ENCODE results near the gene G3BP2.

DNA sequence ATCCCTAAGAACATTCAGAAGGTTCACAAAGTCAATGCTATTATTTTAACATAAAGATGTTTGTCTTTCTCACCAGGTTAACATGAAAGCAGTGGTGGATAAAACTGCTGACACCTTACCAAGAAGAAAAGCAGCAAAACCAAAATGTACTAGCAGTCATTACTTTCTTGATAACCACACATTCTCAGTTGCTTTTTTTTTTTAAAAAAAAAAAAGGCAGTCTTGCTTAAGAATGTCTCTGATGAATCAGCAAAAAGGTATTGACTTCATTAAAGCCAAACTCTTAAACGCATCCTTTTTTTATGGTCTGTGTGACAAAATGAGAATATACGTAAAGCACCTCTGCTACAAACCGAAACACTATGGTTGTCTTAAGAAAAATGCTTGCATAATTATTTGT lies 74.8 kb downstream of the G3BP2 start:
- TF ChIP-seq EZH2 (IDR thresholded peaks at IDR 0.05; ENCODE audit: borderline replicate concordance, insufficient read depth, low read depth, low read length, poor library complexity, severe bottlenecking): no peak
- TF ChIP-seq, protein P1, sequence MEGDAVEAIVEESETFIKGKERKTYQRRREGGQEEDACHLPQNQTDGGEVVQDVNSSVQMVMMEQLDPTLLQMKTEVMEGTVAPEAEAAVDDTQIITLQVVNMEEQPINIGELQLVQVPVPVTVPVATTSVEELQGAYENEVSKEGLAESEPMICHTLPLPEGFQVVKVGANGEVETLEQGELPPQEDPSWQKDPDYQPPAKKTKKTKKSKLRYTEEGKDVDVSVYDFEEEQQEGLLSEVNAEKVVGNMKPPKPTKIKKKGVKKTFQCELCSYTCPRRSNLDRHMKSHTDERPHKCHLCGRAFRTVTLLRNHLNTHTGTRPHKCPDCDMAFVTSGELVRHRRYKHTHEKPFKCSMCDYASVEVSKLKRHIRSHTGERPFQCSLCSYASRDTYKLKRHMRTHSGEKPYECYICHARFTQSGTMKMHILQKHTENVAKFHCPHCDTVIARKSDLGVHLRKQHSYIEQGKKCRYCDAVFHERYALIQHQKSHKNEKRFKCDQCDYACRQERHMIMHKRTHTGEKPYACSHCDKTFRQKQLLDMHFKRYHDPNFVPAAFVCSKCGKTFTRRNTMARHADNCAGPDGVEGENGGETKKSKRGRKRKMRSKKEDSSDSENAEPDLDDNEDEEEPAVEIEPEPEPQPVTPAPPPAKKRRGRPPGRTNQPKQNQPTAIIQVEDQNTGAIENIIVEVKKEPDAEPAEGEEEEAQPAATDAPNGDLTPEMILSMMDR (IDR thresholded peaks at IDR 0.05): no peak

Data from B cell (primary cell).